LHCN-M2 (cell line): ENCODE data around the gene HOXC5. TPM values are rescaled to one million over a fixed set of nuclear protein-coding genes. Genes with fewer than 3 reads are reported as not detected.
A peak's percentile ranks its signal among the peaks of the same experiment; 100 is the strongest.

Experiments used
- DNase-seq: peaks from one replicate; pipeline ENCODE4 v3.0.0-alpha.2; 2012; ENCODE audit warnings: low read depth
- total RNA-seq: library from RNA; depleted of rRNA; stranded (reverse); fragments of >200 nt; gene quantifications from 2 replicates; pipeline ENCODE4 v1.2.3, GENCODE V29; 2014

Gene HOXC5
- total RNA-seq, 1 experiment from 2014 or later, result 1.8 TPM

DNA sequence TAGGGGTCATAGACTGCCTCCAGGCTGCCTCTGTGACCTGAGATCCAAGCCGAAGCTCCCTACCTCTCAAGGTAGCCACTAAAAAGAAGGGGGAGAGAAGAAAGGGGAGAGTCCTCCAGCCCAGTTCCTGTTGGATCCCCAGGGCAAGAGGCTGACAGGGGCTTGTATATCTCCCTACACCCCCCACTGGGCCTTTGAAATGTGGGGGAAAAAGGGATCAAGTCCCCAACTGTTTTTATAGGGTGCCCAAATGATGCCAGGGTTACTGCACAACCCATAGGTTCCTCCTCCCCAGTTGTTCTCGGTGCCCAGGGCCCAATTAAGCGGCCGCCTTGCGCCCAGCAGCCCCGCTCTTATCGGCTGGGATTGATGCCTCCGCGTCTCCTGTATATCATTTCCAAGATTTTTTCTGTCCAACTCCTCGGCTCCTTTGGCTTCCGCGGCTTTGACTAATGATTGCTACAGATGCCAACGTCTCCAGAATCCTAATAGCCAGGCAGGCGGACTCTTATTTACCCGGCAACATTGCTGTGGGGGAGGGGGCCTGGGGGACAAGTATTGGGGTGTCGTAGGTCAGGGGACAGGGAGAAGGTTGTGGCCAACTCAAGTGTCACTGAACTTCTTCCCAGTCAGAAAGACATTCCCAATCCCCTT, 13.1 kb downstream of the HOXC5 start:
- DNase-seq, result no peak

DNA sequence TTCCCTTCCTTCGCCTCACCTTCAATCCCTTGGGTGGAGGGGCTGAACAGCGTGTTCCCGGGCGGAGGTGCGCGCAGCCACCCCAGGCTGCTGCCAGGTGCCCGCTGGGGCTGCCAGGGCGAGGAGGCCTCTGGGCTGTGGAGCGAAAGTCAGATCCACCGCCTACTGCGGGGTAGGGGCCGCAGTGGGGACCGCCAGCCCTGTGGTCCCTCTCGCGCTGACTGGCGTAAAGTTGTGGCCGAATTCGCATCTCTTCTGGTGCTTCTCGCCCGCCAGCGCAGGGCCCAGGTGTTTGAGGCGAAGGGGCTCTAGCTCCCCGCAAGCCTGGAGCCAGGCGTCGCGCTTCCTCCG, 13.9 kb downstream of the HOXC5 start:
- DNase-seq, result no peak

DNA sequence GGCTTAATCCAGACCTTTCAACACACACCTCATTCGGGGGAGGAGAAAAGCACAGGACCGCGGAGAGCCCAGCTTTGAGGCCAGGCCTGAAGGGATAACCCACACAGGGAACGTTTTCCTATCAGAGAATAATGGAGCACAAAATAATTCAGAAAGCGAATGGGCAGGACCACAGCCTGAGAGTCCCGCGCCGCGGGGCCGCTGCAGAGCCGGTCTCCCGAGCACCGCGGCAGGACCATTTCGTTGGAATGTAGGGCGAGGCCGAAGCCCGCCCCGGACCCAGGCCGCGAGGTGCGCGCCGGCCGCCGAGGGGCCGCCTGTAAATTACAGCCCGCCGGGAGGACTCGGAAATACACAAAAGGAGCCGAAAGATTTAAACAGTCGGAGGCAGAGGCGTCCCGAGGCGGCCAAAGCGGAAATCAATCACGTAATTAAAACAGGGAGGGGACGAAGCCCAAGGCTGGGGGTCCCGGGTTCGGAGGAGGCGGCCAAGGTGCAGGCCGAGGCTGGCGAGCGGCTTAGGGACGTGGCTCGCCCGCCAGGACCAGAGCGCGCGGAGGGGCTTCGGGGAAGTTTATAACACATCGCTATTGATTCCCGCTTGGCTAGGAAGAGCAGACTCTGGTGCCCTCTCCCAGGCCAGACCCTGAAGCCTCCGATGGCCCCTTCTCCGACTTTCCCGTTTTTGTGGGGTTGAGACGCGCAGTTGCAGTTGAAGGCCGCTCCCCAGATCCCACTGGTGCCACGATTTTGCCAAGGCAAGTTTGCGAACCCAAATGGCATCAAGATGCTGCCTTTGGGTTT, 14.5 kb downstream of the HOXC5 start:
- DNase-seq, result no peak

DNA sequence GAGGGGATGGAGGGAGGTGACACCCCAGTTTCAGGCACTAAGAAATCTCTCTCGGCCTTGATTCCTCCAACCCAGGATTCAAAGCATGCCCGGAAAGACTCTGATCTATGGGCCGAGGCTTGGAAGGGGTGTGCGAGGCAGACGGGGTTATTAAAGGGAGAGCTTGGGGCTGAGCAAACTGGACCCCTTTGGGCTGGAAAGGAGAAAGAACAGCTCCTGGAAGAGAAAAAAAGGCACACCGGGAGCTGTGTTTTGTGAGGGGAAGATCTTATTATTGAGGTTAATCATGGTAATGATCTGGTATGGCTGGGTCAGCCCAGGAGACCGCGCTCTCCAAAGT, 15.1 kb downstream of the HOXC5 start:
- no peak for DNase-seq

DNA sequence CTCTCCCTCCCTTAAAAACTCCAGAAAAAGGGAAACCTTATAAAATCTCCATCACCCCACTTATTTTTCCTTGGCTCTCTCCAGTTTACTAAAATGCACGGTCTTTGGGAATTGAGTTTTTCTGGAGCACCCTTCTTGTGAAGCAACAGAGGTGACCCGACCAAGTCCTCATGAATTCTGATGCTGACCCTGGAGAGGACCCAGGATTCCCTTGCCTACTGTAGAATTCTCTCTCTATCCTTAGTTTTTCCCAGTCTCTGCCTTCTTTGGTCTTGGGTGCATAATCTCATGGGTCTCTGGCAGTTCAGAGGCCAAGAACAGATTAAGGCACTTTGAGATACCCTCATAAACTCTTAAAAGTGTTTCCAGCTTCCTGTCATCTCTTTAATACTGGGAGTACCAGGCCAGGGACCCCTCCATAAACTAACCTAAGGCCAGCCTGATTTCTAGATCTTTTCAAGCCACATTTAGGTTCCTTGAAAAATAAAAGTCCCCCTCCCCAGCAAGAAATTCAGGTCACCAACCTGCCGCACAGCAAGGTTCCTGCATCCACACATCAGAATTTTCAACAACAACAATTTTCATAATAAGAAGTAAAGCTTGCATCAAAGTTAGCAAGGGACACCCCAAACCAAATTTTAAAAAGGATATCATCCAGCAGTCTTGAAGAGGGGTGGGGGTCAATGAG, 15.7 kb downstream of the HOXC5 start:
- no peak for DNase-seq

DNA sequence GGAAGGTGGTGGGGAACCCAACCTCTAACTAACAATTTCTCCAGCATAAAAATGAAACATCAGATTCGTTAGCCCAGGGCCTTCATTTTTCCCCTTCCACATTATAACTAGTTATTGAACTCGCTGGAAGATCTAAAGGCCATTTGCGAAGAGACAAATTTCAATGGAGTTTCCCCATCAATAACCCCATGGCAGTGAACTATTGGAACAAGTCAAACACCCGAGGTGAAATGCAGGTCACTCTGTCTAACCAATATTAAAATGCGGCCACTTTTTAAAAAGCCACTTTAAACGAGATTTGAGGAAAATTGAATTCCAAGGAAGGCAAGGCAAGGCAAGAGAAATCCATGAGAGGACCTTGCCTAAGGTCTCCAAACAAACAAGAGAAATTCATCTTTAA, 16.3 kb downstream of the HOXC5 start:
- no peak for DNase-seq

DNA sequence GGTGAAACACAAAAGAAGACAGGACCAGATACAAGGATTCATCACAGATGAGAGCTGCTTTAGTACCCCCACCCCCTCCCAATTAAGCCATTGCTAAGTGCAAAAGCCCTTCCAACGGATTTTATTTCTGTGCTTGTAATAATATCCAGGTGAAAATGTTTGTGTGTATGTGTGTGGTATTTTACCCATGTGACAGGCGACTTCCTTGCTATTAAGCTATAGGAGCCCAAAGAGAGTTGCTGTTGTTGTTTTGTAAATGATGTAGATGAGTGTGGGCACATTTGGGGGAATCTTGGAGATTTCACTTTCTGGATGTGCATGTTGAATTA, 17.6 kb downstream of the HOXC5 start:
- DNase-seq, result no peak

DNA sequence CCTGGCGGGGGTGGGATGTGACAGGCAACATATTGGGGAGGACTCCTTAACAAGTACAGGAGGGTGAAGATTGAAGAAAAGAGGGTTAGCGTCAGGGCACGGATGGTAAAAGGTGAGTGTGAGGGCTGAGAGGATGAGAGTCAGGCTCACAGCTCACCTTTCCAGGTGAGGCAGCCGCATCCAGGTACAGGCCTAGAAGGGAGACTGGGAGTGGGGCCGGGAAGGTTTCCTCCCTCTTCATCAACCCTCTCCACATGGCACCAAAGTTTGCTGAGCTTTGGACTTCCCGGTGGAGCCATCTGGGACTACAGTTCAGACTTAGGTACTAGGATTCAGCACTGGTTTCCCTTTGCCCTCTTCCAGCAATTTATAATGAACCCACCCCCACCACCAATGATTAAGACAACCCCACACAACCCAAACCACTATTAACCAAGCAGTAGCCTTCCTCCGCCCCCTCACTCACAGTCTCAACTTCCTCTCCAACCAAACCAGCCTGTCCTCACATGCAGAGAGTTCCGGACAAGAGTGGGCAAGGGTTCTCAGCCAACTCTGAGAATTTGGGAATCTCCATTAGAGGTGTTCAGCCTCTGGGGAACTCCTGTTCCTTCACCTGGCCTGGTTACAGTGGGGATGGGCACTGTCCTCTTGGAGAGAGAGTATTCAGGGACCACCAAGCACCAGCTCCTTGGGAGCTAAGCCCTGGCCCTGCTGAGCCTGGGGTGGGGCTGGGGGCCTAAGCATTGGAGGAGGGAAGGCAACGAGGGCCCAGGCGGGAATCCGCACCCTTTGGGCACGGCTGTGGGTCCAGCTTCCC, 18.4 kb downstream of the HOXC5 start:
- no peak for DNase-seq

DNA sequence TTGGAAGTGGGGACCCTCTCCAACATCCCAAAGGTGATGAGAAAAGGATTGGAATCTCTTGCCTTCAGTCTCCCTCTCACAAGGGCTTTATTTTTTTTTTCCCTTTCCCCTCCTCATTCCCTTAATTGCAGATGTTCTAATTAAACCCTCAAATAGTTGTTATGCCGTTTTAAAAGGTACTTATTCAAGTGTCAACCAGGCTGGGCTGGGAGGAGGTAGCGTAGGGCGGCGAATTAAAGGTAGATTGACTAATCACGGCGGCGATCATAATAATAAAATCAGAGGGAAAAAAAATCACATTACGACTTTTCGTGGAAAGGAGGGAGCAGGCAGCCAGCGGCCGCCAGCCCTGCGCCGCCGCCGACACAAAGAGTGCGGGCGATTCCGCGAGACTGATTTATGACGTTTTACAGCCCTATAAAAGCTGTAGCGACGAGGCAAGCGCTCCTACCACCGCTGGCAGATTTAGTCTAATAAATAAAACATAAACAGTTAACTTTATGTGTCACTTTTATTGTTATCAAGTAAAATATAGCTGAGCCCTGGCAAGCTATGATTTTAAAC, 19.1 kb downstream of the HOXC5 start:
- no peak for DNase-seq

DNA sequence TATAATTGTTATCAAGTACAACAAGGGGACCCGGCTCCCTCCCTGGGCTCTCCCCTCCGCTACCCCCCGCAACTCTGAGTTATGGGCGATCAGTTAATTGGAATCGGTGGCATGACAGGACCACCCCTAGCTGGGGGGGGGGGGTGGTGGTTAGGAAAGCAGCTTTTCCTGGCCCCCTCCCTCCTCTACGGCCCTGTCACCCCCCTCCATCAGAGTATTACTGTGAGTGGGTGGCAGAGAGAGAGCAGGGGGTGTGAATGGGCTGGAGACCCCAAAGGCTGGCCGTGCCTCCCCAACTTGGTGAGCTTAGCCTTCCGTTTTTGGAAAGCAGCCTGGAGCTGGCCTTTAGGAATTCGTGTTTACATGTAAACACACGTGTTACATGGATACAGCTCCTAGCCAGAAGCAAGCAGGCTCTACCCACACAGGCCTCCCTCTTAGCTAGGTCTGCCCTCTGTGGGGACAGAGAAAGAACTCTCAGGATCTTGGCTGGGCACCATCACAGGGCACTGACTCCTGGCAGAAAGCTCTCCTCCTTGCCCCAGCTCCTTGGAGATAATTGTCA, 19.7 kb downstream of the HOXC5 start:
- DNase-seq, result peak; percentile 66

DNA sequence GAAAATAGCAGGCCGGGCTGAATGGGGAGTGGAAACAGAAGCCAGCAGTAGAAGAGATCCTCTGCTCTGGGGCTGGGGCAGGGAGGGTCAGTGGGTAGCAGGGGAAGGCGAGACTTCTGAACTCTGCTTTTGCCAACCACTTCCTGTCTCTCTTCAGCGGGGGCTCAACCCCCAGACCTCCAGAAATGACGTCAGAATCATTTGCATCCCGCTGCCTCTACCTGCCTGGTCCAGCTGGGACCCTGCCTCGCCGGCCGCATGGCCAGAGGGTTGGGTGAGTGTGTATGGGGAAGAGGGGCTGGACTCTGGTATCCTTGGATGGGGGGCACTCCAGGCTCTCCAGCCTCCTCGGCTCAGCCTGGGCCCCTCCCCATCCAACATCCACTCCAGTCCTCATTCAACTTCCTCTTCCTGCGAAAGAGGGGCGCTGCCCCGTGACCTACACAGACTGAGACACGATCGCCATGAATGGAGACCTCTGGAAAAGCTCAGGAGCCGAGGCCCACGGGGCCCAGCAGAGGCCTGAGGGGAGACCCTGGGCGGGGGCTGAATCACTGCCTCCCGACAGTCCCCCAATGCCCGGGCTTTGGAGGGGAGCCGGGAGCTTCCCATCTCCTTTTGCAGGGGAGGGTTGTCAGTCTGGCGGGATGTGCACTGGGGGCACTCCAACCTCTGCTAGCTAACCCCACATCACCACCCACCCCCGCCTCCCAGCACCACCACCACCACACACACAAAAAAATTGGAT, 20.3 kb downstream of the HOXC5 start:
- DNase-seq, result peak; percentile 53

DNA sequence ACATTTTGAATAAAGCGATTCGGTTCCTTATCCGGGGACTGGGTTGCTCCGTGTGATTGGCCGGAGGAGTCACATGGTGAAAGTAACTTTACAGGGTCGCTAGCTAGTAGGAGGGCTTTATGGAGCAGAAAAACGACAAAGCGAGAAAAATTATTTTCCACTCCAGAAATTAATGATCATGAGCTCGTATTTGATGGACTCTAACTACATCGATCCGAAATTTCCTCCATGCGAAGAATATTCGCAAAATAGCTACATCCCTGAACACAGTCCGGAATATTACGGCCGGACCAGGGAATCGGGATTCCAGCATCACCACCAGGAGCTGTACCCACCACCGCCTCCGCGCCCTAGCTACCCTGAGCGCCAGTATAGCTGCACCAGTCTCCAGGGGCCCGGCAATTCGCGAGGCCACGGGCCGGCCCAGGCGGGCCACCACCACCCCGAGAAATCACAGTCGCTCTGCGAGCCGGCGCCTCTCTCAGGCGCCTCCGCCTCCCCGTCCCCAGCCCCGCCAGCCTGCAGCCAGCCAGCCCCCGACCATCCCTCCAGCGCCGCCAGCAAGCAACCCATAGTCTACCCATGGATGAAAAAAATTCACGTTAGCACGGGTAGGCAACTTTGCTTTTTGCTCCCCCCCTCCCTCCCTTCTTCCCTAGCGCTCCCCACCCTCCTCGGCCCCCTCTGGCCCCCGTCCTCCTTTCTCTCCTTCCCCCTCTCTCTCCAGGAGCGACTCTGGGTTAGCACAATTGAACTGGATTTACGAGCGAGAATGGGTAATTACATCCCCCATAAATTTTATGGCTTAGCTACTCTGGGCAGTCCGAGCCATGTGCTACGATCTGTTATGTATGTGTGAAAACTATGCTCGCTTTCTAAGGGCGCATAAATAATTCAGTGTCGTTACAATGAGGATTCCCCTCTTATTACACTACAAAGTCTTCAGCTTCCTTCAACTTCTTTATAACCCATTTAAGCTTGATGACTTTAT, 21.2 kb downstream of the HOXC5 start, which contains the start of gene HOXC4:
HOXC4 (plus strand) TSS at position 85 of the 991 bp plus-strand sequence; CDS start at position 173, 88 bp downstream.
- peak; percentile 74 for DNase-seq

DNA sequence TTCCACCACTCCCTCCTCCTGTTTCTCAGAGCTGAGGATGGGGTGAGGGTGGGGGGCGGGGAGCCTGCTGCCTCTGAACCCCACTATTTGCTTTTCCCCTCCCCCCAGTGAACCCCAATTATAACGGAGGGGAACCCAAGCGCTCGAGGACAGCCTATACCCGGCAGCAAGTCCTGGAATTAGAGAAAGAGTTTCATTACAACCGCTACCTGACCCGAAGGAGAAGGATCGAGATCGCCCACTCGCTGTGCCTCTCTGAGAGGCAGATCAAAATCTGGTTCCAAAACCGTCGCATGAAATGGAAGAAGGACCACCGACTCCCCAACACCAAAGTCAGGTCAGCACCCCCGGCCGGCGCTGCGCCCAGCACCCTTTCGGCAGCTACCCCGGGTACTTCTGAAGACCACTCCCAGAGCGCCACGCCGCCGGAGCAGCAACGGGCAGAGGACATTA, 21.9 kb downstream of the HOXC5 start:
- DNase-seq, result no peak

DNA sequence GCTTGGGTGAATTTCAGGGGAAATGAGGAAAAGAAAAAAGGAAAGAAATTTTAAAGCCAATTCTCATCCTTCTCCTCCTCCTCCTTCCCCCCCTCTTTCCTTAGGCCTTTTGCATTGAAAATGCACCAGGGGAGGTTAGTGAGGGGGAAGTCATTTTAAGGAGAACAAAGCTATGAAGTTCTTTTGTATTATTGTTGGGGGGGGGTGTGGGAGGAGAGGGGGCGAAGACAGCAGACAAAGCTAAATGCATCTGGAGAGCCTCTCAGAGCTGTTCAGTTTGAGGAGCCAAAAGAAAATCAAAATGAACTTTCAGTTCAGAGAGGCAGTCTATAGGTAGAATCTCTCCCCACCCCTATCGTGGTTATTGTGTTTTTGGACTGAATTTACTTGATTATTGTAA, 22.7 kb downstream of the HOXC5 start:
- no peak for DNase-seq

DNA sequence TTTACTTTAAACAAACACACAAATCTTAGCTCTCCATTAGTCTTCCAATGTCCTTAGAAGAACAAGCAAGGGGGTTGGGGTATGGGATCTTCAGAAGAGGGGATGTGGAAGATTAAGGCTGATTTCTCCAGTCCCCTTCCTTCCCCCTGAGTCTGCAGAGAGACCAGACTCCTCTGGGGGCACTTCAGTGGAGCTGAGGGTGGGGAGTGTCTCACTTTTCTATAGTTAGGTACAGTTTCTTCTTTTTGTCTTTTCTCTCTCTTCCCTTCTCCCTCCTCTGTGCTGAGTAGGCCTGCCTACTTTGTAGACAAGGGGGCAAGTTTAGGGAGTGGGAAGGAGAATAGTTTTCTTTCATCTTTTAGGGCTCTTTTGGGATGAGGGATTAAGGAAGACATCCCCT, 23.3 kb downstream of the HOXC5 start:
- no peak for DNase-seq

DNA sequence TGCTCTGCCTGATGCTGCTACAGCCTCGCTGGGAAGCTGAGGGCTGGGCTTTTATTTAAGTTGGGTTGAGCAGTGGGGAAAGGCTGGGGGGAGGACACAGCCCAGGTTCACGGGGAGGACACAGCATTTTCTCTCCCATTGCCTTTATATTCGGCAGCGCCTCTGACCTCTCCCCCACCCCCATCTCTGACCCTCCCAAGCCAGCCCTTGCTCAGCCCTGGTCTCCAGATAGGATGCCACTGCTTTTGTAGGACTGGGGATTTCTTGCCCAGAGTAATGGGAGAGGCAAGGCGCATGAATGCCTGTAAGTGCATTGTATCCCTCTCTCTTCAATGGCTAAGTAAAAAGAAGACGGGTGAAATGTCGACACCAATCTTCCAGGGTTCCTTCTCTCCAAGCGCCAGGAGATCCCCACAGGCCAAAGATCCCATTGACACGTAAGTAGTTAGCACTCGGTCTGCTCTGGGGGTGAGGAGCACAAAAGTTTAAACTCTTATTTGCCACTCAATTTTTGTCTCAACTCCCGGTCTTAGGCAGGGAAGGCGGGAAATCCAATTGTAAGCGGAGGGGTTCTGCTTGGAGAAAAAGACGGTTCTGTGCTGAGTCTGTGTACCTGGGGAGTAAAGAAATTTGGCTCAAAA, 25.4 kb downstream of the HOXC5 start:
- DNase-seq, result no peak

DNA sequence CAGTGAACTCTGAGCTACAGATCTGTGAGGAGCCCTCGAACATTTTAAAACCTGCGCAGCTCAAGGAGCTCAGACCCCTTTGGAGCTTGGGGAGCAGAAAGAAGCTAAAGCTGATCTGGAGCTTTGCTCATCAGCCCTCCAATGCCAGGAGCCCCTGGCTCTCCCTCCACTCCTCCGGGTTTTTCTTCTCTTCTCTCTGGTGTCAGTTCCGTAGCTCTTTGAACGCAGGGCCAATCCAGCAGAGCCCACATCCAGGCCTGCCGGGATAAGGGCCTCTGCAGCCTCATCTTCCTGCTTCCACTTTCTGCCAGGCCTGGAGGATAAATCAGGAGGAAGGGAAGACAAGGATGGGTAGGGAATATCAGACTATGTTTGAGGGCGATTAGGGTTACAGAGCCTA, 26.8 kb downstream of the HOXC5 start:
- no peak for DNase-seq

DNA sequence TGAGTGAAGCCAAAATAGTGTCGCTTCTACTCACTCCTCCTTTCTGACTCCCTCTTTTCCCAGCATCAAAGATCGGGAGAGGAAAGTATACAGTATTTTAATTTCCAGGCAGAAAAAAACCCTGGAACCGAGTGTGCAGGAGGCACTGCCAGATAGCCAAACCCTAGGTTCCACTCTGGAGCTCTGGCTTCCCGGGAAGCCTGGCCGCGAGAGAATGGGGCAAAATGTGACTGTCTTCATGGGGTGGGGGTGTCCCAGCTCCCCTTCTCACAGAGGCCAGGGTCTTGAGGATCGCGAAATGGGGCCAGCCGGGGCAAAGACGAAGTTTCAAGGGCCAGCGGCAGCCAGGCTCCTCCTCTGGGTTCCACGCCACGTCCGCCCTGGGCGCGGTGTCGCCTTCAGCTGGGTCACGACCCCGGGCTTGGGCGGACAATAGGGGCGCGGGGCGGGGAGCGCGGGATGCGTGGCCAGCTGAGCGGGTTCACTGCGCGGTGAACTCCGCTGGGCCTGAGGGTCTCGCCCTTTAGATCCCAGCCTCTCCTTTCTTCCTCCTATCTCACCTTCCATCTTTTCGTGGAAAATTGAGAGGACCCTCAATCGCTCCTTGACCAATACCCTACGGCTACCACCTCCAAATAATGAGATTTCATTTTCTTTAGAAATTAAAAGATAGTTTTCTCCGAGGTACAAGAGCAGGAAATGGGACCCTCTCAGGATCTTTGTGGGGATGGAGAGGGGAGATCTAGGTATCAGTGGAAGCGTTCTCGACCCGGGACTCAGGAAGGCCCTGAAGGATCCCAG, 27.5 kb downstream of the HOXC5 start:
- DNase-seq, result no peak
